ENCODE measurements around the gene KIAA1671.

KIAA1671 gene

GRCh38 chr22:25187469-25187868 lies 235.0 kb downstream of the KIAA1671 start:
- H4K91ac ChIP-seq (ENCODE audit: low read depth, low read length): no peak overlapping the region
- H2BK120ac ChIP-seq (ENCODE audit: insufficient read depth, low read length, poor library complexity): no peak overlapping the region
- no peak overlapping the region for H3K9ac ChIP-seq (ENCODE audit: low read length)
- no peak overlapping the region for H3K4me2 ChIP-seq (ENCODE audit: low read length)
- H2BK12ac ChIP-seq (ENCODE audit: low read length): no peak overlapping the region
- no peak overlapping the region for H4K12ac ChIP-seq (ENCODE audit: low read depth, low read length)
- H2AFZ ChIP-seq (ENCODE audit: insufficient read depth, low read length, poor library complexity): no peak overlapping the region
- H3K27me3 ChIP-seq (ENCODE audit: insufficient read depth, low read length): no peaks in the 10 kb centered on the region
- peaks cover 3% of the 10 kb centered on the region for H3K9me3 ChIP-seq (ENCODE audit: insufficient read depth, low read depth, low read length)
- no peak overlapping the region for H3K4me3 ChIP-seq (ENCODE audit: low read depth, low read length)
- no peak overlapping the region for H2AK5ac ChIP-seq (ENCODE audit: low read length)
- no peaks in the 10 kb centered on the region for H3K4me1 ChIP-seq (ENCODE audit: control insufficient read depth in 1 of 2, insufficient read depth in 2 of 2, low read length in 2 of 2)
- WGBS (ENCODE audit: extremely low coverage, insufficient coverage, insufficient read length): no CpG with 5 or more reads among the region's 6 CpGs
- no peaks in the 10 kb centered on the region for H3K79me1 ChIP-seq (ENCODE audit: low read length)
- no peaks in the 10 kb centered on the region for H3K79me2 ChIP-seq (ENCODE audit: control insufficient read depth, insufficient read depth, low read length, poor library complexity)
- no peak overlapping the region for H3K23ac ChIP-seq (ENCODE audit: low read length)
- no peak overlapping the region for H2BK5ac ChIP-seq (ENCODE audit: low read depth, low read length, poor library complexity)
- no peak overlapping the region for H4K8ac ChIP-seq (ENCODE audit: low read depth, low read length)
- no peak for DNase-seq
- H3K4ac ChIP-seq (ENCODE audit: low read depth, low read length): no peak overlapping the region
- no peak overlapping the region for H3K27ac ChIP-seq (ENCODE audit: low read depth, low read length)
- H3K14ac ChIP-seq (ENCODE audit: low read length): no peak overlapping the region
- H3K18ac ChIP-seq (ENCODE audit: low read length): no peak overlapping the region
- H3K36me3 ChIP-seq (ENCODE audit: control insufficient read depth in 1 of 2, insufficient read depth in 2 of 2, low read length in 2 of 2): peaks cover 36 to 43% of the 10 kb centered on the region in 2 experiments

DNA sequence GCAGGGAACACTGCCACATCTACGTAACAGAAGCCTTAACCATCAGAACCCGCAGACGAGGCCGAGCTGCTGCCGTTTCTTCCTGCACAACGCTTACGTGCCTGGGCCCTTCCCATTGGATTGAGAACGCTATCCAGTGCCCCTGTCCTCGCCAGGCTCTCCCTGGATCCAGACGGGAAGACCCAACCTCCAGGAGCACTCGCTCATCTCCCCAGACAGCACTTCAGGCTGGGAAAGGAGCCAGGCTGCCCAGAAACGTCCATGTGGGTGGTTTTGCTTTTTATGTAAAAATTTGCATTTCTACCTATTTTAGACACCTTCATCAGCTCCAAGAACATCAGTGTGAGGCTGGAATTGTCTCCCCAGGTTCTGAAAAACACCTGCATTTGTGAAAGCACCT lies 239.9 kb downstream of the KIAA1671 start:
- Histone ChIP-seq H3K79me2 (ENCODE audit: control insufficient read depth, insufficient read depth, low read length, poor library complexity) (no peaks in the 10 kb centered on the region), H3K9ac (ENCODE audit: low read length) (no peak overlapping the region), H3K4ac (ENCODE audit: low read depth, low read length) (no peak overlapping the region), H3K23ac (ENCODE audit: low read length) (no peak overlapping the region), H2BK5ac (ENCODE audit: low read depth, low read length, poor library complexity) (no peak overlapping the region), H3K4me3 (ENCODE audit: low read depth, low read length) (no peak overlapping the region), H3K14ac (ENCODE audit: low read length) (no peak overlapping the region), H2BK120ac (ENCODE audit: insufficient read depth, low read length, poor library complexity) (no peak overlapping the region), H4K8ac (ENCODE audit: low read depth, low read length) (no peak overlapping the region), H2AFZ (ENCODE audit: insufficient read depth, low read length, poor library complexity) (no peak overlapping the region), H2BK12ac (ENCODE audit: low read length) (no peak overlapping the region), H3K27me3 (ENCODE audit: insufficient read depth, low read length) (no peaks in the 10 kb centered on the region), H3K4me2 (ENCODE audit: low read length) (no peak overlapping the region), H3K4me1 (ENCODE audit: control insufficient read depth in 1 of 2, insufficient read depth in 2 of 2, low read length in 2 of 2) (no peaks in the 10 kb centered on the region), H3K27ac (ENCODE audit: low read depth, low read length) (no peak overlapping the region), H4K91ac (ENCODE audit: low read depth, low read length) (no peak overlapping the region), H3K9me3 (ENCODE audit: insufficient read depth, low read depth, low read length) (peaks cover 3% of the 10 kb centered on the region), H2AK5ac (ENCODE audit: low read length) (no peak overlapping the region), H3K79me1 (ENCODE audit: low read length) (no peaks in the 10 kb centered on the region), H3K36me3 (ENCODE audit: control insufficient read depth in 1 of 2, insufficient read depth in 2 of 2, low read length in 2 of 2) (peaks cover 22% of the 10 kb centered on the region in 2 experiments), H4K12ac (ENCODE audit: low read depth, low read length) (no peak overlapping the region), H3K18ac (ENCODE audit: low read length) (no peak overlapping the region)
- DNase-seq: no peak
- WGBS (ENCODE audit: extremely low coverage, insufficient coverage, insufficient read length): no CpG with 5 or more reads among the region's 12 CpGs

GRCh38 chr22:25193130-25193529 lies 240.6 kb downstream of the KIAA1671 start:
- Histone ChIP-seq H3K4ac (ENCODE audit: low read depth, low read length) (no peak overlapping the region), H3K79me1 (ENCODE audit: low read length) (no peaks in the 10 kb centered on the region), H2BK5ac (ENCODE audit: low read depth, low read length, poor library complexity) (no peak overlapping the region), H2AFZ (ENCODE audit: insufficient read depth, low read length, poor library complexity) (no peak overlapping the region), H3K4me3 (ENCODE audit: low read depth, low read length) (no peak overlapping the region), H2AK5ac (ENCODE audit: low read length) (no peak overlapping the region), H3K4me1 (ENCODE audit: control insufficient read depth in 1 of 2, insufficient read depth in 2 of 2, low read length in 2 of 2) (no peaks in the 10 kb centered on the region), H3K23ac (ENCODE audit: low read length) (no peak overlapping the region), H3K27me3 (ENCODE audit: insufficient read depth, low read length) (no peaks in the 10 kb centered on the region), H3K79me2 (ENCODE audit: control insufficient read depth, insufficient read depth, low read length, poor library complexity) (no peaks in the 10 kb centered on the region), H4K91ac (ENCODE audit: low read depth, low read length) (no peak overlapping the region), H2BK120ac (ENCODE audit: insufficient read depth, low read length, poor library complexity) (no peak overlapping the region), H4K8ac (ENCODE audit: low read depth, low read length) (no peak overlapping the region), H3K36me3 (ENCODE audit: control insufficient read depth in 1 of 2, insufficient read depth in 2 of 2, low read length in 2 of 2) (peaks cover 22 to 26% of the 10 kb centered on the region in 2 experiments), H3K9me3 (ENCODE audit: insufficient read depth, low read depth, low read length) (peaks cover 3% of the 10 kb centered on the region), H3K14ac (ENCODE audit: low read length) (no peak overlapping the region), H3K18ac (ENCODE audit: low read length) (no peak overlapping the region), H3K27ac (ENCODE audit: low read depth, low read length) (no peak overlapping the region), H3K9ac (ENCODE audit: low read length) (no peak overlapping the region), H3K4me2 (ENCODE audit: low read length) (no peak overlapping the region), H4K12ac (ENCODE audit: low read depth, low read length) (no peak overlapping the region), H2BK12ac (ENCODE audit: low read length) (no peak overlapping the region)
- no CpG with 5 or more reads among the region's 4 CpGs for WGBS (ENCODE audit: extremely low coverage, insufficient coverage, insufficient read length)
- DNase-seq: no peak

- WGBS (ENCODE audit: extremely low coverage, insufficient coverage, insufficient read length): no CpG with 5 or more reads among the region's 3 CpGs
- no peak overlapping the region for H4K12ac ChIP-seq (ENCODE audit: low read depth, low read length)
- no peak overlapping the region for H2AFZ ChIP-seq (ENCODE audit: insufficient read depth, low read length, poor library complexity)
- no peak overlapping the region for H2BK5ac ChIP-seq (ENCODE audit: low read depth, low read length, poor library complexity)
- no peak overlapping the region for H3K14ac ChIP-seq (ENCODE audit: low read length)
- no peaks in the 10 kb centered on the region for H3K79me2 ChIP-seq (ENCODE audit: control insufficient read depth, insufficient read depth, low read length, poor library complexity)
- no peak overlapping the region for H4K8ac ChIP-seq (ENCODE audit: low read depth, low read length)
- H3K4ac ChIP-seq (ENCODE audit: low read depth, low read length): no peak overlapping the region
- H2BK120ac ChIP-seq (ENCODE audit: insufficient read depth, low read length, poor library complexity): no peak overlapping the region
- H3K9ac ChIP-seq (ENCODE audit: low read length): no peak overlapping the region
- H3K4me2 ChIP-seq (ENCODE audit: low read length): no peak overlapping the region
- H3K4me1 ChIP-seq (ENCODE audit: control insufficient read depth in 1 of 2, insufficient read depth in 2 of 2, low read length in 2 of 2): no peaks in the 10 kb centered on the region
- no peak overlapping the region for H4K91ac ChIP-seq (ENCODE audit: low read depth, low read length)
- H3K79me1 ChIP-seq (ENCODE audit: low read length): no peaks in the 10 kb centered on the region
- no peak overlapping the region for H2BK12ac ChIP-seq (ENCODE audit: low read length)
- H3K27ac ChIP-seq (ENCODE audit: low read depth, low read length): no peak overlapping the region
- peaks cover 3% of the 10 kb centered on the region for H3K9me3 ChIP-seq (ENCODE audit: insufficient read depth, low read depth, low read length)
- no peak overlapping the region for H3K4me3 ChIP-seq (ENCODE audit: low read depth, low read length)
- H3K18ac ChIP-seq (ENCODE audit: low read length): no peak overlapping the region
- H3K23ac ChIP-seq (ENCODE audit: low read length): no peak overlapping the region
- no peak overlapping the region for H2AK5ac ChIP-seq (ENCODE audit: low read length)
- H3K36me3 ChIP-seq (ENCODE audit: control insufficient read depth in 1 of 2, insufficient read depth in 2 of 2, low read length in 2 of 2): peaks cover 22 to 26% of the 10 kb centered on the region in 2 experiments
- no peak for DNase-seq
- no peaks in the 10 kb centered on the region for H3K27me3 ChIP-seq (ENCODE audit: insufficient read depth, low read length)
Observed at GRCh38 chr22:25193548-25193947, 241.0 kb downstream of the KIAA1671 start.
